AML-193 (cell line): ENCODE measurements around the gene SIRT6.
"Not testable (repeated sequence)": the region's sequence is repeated elsewhere in the genome, so short reads cannot be mapped to it uniquely, and the experiment has no call there.

Source experiments
- DNase-seq, 2 experiments: peaks; one replicate each; lab custom pipeline; 2025; lab: John Stamatoyannopoulos, UW

The SIRT6 gene

DNA sequence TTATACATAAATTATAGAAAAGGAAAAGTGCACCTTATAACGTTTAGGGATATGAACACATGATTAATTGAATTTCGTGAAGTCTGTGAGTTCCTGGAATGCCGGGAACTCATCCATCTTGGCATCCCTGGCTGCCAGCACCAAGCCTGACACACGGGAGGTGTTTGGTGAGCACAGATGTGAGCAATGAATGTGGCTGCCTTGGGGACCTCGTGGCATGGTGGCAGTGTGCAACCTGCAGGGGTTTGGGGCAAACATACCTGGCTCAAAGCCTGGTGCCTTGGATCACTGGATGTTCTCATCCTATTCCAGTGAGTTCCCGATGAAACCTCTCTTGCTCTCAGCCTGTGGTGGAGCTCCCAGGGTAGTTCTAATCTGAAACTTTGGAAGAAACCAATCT is 48.0 kb downstream of the SIRT6 start:
- no peak for DNase-seq

DNA sequence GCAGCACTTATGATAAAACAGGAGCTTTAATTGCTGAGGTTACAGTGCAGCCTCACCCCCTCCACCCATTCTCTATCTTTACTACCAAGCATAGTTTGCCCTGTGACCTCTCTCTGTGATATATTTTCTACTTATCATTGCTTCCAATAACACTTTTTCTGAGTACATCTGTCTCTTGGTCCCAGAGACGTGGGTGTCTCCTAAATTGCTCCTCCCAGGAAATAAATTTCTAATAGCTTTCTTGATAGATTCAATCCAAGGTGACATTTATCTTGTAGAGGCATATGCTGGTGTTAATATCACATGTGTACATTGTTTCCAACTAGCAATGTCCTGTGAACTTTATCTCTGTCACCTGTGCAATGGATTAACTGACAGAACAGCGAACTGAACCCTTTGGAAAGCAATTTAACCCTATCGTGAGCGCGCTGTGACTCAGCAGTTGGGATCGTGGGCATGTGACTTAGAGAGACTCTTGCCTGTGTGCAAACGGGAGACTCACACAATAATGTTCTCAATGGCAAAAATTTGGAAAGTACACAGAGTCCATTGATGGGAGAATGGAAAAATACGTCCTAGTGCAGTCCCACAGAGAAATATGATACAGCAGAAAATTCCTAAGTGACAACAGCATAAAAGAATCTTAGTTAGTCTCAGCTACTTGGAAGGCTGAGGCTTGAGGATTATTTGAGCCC is 51.5 kb downstream of the SIRT6 start:
- no peak for DNase-seq

DNA sequence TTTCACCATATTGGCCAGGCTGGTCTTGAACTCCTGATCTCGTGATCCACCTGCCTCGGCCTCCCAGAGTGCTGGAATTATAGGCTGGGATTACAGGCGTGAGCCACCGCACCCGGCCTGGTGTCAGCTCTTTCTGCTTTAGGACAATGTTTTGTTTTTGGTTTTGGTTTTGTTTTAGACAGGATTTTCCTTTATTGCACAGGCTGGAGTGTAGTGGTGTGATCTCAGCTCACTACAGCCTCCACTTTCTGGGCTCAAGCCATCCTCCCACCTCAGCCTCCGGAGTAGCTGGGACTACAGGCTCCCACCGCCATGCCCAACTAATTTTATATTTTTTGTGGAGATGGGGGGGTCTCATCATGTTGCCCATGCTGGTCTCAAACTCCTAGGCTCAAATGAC is 53.3 kb downstream of the SIRT6 start:
- not testable (repeated sequence) for DNase-seq

DNA sequence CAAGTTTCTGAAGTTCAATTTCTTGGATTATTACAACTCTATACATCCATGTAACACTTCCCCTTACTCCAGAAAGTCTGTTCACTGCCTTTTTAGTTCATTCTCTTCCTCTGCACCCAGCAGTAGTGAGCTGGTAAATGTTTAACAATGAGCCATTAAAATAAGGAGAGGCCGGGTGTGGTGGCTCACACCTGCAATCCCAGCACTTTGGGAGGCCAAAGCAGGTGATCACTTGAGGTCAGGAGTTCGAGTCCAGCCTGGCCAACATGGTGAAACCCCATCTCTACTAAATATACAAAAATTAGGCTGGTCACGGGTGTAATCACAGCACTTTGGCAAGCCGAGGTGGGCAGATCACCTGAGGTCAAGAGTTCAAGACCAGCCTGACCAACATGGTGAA is 55.0 kb downstream of the SIRT6 start:
- not testable (repeated sequence) for DNase-seq

DNA sequence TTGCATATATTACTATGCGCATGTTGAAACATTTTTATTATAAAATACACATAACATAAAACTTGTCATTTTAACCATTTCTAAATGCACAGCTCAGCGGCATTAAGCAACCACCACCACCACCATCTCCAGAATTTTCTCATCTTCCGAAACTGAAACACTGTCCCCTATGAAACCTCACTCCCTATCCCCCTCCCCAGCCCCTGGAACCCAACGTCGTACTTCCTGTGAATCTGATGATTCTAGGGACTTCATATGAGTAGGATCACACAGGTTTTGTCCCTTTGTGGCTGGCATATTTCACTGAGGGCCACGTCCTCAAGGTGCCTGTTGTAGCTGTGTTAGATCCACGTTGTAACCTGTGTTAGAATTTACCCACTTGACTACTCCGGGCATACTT is 57.7 kb downstream of the SIRT6 start:
- DNase-seq: no peak
